HG03108 (cell line): ENCODE data around the gene MAVS.

ENCODE experiments used
- ATAC-seq: cut with Tn5 transposase; IDR thresholded peaks from one replicate; pipeline ENCODE4 v1.9.1; 2021; ENCODE audit warnings: moderate library complexity; ENCODE audit not compliant: unreplicated experiment

The MAVS gene

DNA sequence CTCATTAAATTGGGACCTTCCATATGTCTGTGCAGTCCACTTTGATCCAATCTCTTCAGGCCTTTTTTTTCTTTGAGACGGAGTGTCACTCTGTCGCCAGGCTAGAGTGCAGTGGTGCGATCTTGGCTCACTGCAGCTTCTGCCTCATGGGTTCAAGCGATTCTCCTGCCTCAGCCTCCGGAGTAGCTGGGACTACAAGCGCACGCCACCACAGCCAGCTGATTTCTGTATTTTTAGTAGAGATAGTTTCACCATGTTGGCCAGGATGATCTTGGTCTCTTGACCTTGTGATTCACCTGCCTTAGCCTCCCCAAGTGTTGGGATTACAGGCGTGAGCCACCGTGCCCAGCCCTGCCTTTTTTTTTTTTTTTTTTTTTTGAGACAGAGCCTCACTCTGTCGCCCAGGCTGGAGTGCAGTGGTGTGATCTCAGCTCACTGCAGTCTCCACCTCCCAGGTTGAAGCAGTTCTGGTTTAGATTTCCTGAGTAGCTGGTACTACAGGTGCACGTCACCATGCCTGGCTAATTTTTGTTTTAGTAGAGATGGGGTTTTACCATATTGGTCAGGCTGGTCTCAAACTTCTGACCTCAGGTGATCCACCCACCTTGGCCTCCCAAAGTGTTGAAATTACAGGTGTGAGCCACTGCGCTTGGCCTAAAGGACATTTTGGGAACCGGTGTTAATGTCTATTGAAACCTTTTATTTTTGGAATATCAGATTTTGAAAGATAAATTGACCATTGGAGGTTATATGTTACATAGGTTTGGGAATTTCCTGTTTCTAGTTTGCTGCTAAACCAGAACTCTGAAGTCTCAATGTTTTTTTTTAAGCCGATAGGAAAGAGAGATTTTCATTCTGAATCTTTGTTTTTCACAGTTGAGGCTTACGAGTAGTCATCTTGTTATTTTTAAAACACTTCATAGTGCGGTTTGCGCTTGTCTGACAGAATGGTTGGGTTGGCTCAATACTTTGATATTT is 60.4 kb downstream of the MAVS start:
- peak; percentile 77 for ATAC-seq

DNA sequence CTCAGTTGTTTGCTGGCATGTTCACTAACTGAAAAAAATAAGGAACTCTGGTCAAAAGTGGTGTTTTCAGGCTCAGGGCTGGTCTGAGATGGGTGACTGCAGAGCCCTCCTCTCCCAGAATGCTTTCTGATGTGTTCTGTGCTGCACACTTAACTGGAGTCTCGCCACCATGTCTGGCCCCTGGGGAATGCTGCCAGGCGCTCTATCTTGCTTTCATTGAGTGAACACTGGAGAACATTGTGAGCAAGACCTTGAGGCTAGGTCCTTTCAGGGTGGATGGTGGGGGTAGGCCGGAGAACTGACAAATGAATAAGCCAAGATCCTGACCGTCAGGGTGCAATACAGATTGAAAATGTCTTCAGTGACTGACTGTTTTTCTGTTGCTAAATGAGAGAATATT is 62.0 kb downstream of the MAVS start:
- ATAC-seq = no peak

DNA sequence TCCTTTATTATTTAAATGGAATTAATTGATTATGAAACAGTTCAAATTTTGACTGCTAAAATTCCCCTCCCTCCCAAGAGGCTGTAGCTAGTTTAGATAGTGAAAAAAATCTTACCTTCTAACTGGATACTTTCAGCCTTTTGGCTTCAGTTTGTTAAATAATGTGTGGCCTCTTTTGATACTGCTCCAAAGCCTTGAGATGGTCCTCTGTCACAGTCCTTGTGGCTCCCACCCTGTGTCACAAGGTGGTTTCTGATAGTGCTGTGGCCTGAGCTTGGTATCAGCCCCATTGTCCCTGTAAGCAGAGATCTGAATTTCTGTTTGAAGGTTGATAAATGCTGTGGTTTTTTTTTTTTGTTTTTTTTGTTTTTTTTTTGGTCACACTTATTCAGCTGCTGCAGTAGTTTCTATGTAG is 63.3 kb downstream of the MAVS start:
- ATAC-seq = no peak

DNA sequence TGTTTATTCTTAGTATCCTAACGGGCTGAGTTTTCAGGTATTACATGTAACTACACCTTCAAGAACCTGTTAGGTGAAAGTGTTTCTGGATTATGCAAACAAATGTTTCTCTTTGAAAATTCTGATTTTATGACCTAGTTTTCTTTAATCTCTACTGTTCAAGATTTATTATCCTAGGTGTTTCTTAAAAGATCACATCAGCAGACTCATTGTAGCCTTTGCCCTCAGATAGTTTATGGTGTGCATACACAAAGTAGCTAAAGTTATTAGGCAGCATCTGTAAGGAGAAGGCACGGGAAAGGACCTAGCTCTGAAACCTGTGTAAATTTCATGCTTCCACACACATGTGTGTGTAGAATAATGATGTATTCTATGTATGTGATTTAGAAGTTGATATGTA is 64.2 kb downstream of the MAVS start:
- ATAC-seq = no peak

DNA sequence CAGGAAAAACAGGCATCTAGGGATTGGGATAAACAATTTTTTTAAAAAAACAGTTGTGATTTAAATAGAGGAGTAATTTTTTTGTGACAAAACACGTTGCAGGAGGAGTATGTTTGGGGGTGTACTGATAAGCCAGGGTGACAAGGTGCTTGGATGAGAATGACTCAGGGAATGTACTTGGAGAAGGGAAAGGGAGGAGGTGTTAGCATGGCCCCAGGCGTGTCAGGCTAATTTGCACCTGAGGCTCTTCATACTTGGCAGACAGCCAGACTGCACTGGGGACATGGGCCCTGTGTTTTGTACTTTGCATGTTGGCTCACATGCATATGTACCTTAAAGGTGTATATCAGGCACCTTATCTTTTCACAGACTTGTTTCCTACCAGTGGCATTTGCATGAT is 65.3 kb downstream of the MAVS start:
- ATAC-seq = no peak

DNA sequence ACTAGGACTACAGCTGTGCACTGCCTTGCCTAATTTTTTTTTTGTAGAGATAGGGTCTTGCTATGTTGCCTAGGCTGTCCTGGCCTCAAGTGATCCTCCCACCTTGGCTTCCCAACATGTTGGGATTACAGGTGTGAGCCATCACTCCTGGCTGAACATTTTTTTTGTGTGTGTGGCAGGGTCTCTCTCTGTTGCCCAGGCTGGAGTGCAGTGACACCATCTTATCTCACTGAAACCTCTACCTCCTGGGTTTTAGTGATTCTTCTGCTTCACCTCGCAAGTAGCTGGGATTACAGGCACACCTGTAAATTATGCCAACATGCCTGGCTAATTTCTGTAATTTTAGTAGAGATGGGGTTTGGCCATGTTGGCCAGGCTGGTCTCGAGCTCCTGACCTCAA is 67.8 kb downstream of the MAVS start:
- no peak for ATAC-seq

DNA sequence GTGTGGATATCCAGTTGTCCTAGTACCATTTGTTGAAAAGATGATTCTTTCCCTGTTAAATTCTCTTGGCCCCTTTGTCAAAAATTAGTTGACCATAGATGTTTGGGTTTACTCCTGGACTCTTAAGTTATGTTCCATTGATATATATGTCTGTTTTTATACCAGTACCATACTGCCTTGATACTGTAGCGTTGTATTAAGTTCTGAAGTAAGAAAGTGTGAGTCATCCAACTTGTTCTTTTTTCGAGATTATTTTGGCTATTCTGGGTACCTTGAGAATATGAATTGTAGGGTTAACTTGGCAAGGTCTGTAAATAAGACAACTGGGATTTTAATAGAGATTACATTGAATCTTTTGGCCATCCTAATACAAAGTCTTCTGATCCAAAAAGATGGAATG is 69.1 kb downstream of the MAVS start:
- ATAC-seq = no peak

DNA sequence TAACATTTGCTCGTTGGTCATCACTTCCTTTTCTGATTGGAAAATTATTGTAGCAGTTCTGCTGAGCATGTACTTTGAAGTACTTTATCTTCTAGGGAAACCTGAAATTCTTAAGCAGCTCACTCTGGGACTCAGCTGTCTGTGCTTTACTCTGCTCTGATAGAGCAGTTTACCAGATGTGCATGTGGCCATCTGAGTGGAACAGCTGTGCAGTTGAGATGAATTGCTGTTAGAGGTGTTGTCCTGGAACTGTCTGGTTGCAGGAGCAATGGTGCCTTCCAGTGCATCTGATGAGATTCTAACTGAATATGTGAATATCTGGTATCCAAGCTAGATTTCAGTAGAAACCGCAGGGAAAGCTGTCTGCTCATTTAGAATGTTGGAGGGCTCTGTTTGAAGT is 69.7 kb downstream of the MAVS start:
- ATAC-seq = no peak

DNA sequence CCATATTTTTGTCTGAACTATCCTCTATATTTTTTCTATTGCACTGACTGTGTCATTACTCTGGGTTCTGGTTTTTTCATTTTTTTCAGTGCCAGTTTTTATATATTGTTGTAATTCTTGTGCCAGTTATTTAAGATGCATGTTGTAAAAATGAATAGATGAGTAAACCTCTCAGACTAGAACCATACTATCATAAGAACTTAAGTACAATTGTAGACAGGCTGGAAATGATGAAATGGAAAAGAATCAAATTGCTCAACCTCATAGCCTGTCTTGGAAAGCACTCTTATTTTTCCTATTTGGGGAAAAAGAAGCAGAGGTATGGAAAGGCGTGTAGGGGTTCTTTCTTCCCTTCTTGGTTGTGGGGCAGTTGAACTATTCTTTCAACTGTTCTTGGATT is 72.7 kb downstream of the MAVS start:
- ATAC-seq = no peak

DNA sequence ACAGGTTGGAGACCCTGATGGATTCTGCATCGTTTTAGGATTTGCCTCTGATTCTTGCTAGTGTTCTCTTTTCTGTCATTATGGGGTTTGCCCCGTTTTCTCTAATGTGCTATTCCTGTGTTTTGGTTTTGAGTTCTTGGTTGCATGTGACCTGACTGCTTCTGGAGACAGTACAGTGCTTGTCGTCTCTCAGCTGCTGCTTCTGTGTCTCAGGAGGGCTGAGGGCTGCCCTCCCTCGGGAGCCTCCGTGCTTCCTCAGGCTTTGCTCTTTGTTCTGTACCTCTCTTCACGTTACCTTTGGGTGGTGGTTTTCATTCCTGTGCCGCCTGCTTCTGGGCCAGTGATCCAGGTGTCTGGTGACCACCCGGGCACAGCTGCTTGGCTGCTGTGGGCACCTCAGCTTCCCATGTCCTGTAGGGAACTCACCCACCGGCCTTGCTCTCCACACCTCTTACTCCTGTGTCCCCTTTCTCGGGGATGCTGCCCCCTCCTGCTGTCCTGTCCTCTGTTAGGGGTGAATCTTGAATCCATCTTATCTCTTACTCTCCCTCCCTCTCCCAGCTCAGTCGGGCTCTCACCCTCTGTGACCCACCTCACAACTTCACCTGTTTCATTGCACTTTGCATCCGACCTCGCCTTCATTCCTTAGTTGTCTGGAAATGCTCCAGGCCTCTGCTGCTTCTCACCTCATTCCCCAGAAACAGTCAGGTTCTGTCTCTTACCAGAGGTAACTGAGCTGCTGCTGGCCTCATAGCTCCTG is 75.8 kb downstream of the MAVS start:
- ATAC-seq = no peak

DNA sequence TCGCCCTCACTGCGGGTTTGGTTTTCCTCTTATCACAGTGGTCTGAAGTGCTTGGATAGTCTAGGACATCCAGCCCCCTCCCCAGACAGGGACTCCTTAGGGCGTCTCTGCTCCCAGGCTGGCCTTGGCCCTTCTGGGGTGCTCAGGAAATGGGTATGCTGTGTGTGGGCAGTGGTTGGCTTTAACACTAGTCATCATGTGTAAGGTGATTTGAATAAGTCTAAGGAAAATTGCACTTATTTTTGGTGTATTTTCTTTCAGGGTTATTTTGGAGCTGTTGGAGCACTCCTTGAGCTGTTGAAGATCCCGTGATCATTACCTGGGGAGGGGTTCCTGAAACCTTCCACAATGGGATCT is 76.3 kb downstream of the MAVS start:
- no peak for ATAC-seq

DNA sequence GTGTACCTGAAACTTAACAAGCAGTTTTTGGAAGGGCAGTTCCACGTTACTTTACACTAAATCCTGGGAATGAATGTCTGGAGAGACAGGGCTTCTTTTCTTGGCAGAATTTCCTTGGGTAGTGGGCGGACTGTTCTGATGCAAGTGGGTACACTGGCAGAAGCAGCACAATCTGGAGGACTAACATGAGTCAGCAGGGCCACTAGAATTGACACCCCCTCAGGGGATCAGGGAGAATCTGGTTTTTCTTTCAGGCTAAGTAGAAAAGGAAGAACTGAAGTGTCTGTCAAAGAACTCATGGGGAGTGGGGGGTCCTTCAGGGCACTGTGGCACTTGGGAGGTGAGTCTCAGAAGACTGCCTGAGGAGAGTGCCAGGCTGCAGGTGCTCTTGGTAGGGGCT is 77.2 kb downstream of the MAVS start:
- no peak for ATAC-seq

DNA sequence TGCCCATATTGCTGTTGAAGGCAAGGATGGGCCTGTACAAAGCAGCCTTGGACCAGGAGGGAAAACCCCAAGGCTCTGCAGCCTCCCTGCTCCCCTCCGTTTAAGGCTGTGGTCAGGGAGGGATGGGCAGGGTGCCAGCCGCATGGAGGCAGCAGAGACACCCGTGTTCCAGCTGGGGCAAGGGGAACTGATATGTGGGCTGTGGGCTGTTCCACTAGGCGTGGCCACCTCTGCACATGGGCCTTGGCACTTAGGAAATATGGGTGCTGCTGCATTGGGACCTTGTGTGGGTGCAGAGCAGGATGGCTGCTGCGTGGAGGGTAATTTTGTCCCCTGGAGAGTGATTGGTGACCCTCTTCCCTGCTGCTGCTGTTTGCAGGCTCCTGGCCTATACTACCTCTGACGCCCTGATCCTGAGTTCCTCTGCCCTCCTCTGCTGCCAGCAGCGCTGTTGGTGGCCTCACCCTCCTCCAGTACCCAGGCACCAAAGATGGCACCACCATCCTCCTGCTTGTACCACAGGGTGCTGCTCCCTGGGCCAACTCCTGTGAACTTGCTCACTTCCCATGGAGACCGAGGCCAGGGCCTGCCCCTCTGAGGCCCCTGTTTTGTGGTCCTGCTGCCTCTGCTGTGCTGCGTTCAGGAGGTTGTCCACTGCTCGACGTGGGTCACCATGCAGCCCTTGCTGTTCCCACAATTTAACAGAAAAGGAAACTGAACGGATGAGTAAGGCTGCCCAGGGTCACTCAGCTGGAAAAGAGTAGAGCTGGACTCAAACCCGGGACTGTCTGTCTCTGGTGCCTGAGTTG is 77.9 kb downstream of the MAVS start:
- no peak for ATAC-seq

DNA sequence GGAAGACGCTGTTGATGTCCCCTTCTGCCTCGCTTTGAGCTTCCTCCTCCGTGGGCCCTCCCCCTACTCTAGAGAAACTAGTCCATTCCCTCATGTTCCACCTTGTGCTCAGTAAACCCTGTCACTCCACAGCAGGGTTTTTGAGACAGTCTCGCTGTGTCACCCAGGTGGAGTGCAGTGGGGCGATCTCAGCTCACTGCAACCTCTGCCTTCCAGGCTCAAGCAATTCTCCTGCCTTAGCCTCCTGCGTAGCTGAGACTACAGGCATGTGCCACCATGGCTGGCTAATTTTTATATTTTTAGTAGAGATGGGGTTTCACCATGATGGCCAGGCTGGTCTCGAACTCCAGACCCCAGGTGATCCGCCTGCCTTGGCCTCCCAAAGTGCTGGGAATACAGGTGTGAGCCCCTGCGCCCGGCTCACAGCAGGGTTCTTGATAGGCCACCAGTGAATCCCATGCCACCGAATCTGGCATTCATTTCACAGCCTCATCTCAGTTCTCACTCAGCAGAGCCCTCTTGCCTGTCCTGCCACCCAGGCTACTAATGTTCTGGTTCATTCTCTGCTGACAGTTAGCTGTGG is 78.6 kb downstream of the MAVS start:
- ATAC-seq = no peak
